NB4 (cell line): Measurements from ENCODE around the gene GOLIM4.

Experiments
- DNase-seq: peaks from one replicate; pipeline ENCODE4 v3.0.0; 2010; ENCODE audit warnings: low read depth
- H3K4me3 ChIP-seq: one replicate; pipeline ENCODE4 v1.5.1; 2011; ENCODE audit warnings: mild to moderate bottlenecking, low read depth, low read length, moderate library complexity
- CTCF ChIP-seq: IDR thresholded peaks from one replicate; pipeline ENCODE4 v1.5.1; 2012; ENCODE audit warnings: low read depth, low read length
- MAX ChIP-seq: IDR thresholded peaks from 2 replicates; pipeline ENCODE4 v1.6.1; 2011; ENCODE audit warnings: low read depth, low read length
- MYC ChIP-seq: IDR thresholded peaks from 2 replicates; pipeline ENCODE4 v1.6.1; 2011; ENCODE audit warnings: low read depth, low read length
- POLR2A ChIP-seq: IDR thresholded peaks from 2 replicates; pipeline ENCODE4 v1.6.1; 2011; ENCODE audit warnings: mild to moderate bottlenecking; ENCODE audit not compliant: insufficient read length; ENCODE audit errors: extremely low read depth

Gene GOLIM4

DNA sequence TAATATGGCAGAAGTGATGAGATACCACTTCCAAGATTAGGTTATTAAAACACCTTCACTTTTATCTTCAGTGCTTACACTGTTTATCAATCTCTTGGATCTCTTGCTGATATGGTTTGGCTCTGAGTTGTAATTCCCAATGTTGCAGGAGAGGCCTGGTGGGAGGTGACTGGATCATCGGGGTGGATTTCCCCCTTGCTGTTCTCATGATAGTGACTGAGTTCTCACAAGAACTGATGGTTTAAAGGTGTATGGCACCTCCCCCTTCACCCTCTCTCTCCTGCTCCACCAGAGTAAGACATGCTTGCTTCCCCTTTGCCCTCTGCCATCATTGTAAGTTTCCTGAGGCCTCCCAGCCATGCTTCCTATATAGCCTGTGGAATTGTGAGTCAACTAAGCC, 11.8 kb downstream of the GOLIM4 start:
- TF ChIP-seq MAX = no peak
- TF ChIP-seq CTCF = no peak
- no peak for TF ChIP-seq MYC
- no peak for TF ChIP-seq POLR2A
- no peak for DNase-seq
- H3K4me3 ChIP-seq = no peak overlapping the region

DNA sequence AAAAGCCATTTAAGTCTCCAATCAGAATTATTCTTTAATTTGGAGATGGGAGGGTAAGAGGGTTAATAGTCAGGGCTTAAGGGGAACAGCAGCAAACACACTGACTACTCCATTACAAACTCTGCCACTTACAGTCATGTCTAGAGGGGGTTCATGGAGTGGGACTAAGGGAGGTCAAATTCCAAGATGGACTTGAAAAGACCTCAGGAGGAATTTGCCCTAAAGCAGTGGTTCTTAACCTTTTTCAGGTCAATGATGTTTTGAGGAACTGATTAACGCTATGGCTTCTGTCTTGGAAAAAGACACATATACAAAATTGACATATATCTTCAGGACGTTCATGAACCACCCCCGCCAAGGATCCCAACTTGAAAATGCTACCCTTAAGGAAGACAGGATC, 13.9 kb downstream of the GOLIM4 start:
- no peak for TF ChIP-seq MYC
- no peak for TF ChIP-seq CTCF
- TF ChIP-seq POLR2A = no peak
- TF ChIP-seq MAX = no peak
- no peak for DNase-seq
- H3K4me3 ChIP-seq = no peak overlapping the region

DNA sequence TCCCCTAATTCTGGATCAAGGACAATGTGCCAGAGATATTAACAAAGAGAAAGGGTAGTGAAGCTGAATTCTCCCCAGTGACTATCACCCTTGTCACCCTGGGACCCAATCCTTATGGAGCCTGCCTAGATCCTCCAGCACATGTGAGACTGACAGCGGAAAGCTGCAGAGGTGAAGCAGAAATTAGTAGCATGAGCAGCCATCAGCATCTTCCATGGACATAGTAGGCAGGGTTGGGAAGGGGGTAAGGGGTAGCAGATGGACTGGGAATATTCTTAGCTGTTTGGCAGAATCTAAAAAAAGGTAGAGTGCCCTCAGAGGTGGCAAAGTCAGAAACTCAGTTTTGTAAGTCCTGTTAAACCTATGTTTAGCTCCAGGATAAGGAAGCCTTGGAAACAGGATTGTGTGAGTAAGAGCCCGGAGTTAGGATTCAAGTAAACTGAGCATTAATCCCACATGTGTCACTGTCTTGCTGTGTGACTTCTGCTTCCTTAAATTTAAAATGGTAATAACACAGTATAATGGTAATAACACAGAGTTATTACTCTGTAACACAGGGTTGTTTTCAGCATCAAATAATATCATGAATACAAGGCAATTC, 14.5 kb downstream of the GOLIM4 start:
- DNase-seq = no peak
- TF ChIP-seq MAX (no peak), POLR2A (no peak), MYC (no peak), CTCF (no peak)
- H3K4me3 ChIP-seq = no peak overlapping the region

DNA sequence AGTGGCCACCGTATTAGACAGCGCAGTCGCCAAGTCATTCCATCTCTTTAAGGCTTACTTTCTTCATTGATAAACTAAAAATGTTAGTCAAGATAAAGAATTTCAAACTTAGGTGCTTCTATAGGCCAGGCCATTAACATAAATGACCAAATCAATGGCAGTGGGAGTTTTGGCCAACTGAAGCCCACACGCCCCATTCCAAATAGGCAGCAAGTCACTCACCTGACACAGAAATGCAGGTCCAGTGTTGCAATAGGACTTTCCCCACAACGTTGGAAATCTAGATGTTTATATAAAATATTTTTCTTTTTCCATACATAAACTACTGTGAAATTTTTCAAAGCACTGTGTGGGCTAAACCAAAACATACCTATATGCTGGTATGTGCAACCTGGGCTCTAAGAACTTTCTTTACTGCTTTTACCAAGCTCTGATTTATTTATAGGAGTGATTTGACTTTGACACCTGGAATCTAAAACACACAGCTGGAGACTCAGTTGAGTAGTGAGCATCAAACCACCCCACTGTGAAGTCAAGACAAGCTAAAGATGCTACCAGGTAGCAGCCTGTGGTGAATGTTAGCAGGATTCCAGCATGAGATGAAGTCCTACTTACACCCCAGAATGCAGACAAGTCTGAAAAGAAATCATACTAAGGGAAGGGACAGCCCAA, 15.1 kb downstream of the GOLIM4 start:
- DNase-seq = no peak
- no peak for TF ChIP-seq POLR2A
- no peak for TF ChIP-seq MAX
- no peak for TF ChIP-seq MYC
- no peak for TF ChIP-seq CTCF

GRCh38 chr3:168080022-168080421, 15.7 kb downstream of the GOLIM4 start:
- H3K4me3 ChIP-seq = no peak overlapping the region
- TF ChIP-seq POLR2A (no peak), MYC (no peak), MAX (no peak)
- no peak for DNase-seq

More for the DNA sequence above, 15.1 kb downstream of the GOLIM4 start:
- H3K4me3 ChIP-seq = no peak overlapping the region

DNA sequence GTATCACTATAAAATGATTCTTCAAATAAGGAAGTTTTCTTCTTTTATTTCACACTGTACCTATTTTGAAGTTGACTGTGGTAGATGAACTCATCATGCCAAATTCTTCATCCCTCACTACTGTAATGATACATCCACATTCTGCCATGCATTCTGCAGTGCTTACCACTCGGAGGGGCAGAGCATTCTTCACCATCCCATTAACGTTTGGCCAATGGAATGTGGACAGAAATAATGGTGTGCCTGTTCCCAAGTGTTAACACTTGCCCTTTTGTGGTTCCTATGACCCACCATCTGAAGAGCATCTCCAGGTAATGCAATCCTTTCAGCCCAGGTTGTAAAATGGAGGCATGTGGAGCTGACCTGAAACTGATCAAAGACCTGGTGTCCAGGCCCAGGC, 18.6 kb downstream of the GOLIM4 start:
- no peak for DNase-seq
- no peak overlapping the region for H3K4me3 ChIP-seq
- TF ChIP-seq MYC (no peak), POLR2A (no peak), CTCF (no peak), MAX (no peak)
